HG02571 (cell line): ENCODE measurements around the gene GALNT11.

Experiments used
- ATAC-seq: cut with Tn5 transposase; IDR thresholded peaks from one replicate; pipeline ENCODE4 v1.9.1; 2021; ENCODE audit warnings: mild to moderate bottlenecking, moderate library complexity; ENCODE audit not compliant: unreplicated experiment

Gene GALNT11

GRCh38 chr7:152115021-152115718 lies 89.7 kb downstream of the GALNT11 start:
- no peak for ATAC-seq

- no peak for ATAC-seq
These were observed 91.9 kb downstream of the GALNT11 start for GRCh38 chr7:152117356-152117755.

GRCh38 chr7:152120210-152120609 lies 94.7 kb downstream of the GALNT11 start:
- no peak for ATAC-seq

GRCh38 chr7:152120776-152121175 lies 95.3 kb downstream of the GALNT11 start:
- no peak for ATAC-seq

- ATAC-seq: no peak
These were observed 96.0 kb downstream of the GALNT11 start for GRCh38 chr7:152121432-152121831.

- ATAC-seq: no peak
These were observed 97.1 kb downstream of the GALNT11 start for GRCh38 chr7:152122540-152122939.

GRCh38 chr7:152126741-152127140 lies 101.3 kb downstream of the GALNT11 start:
- no peak for ATAC-seq

GRCh38 chr7:152127229-152127628 lies 101.8 kb downstream of the GALNT11 start:
- ATAC-seq: no peak

GRCh38 chr7:152128252-152128651 lies 102.8 kb downstream of the GALNT11 start:
- no peak for ATAC-seq

- no peak for ATAC-seq
These were observed 103.4 kb downstream of the GALNT11 start for GRCh38 chr7:152128741-152129461.

- no peak for ATAC-seq
These were observed 104.2 kb downstream of the GALNT11 start for GRCh38 chr7:152129682-152130081.

- ATAC-seq: no peak
These were observed 105.5 kb downstream of the GALNT11 start for GRCh38 chr7:152130658-152131590.

GRCh38 chr7:152131981-152132494 lies 106.6 kb downstream of the GALNT11 start:
- ATAC-seq: no peak

- no peak for ATAC-seq
These were observed 107.3 kb downstream of the GALNT11 start for GRCh38 chr7:152132812-152133211.

- no peak for ATAC-seq
These were observed 108.3 kb downstream of the GALNT11 start for GRCh38 chr7:152133804-152134203.

GRCh38 chr7:152136686-152137085 lies 111.2 kb downstream of the GALNT11 start:
- ATAC-seq: no peak

GRCh38 chr7:152137476-152138025 lies 112.1 kb downstream of the GALNT11 start:
- ATAC-seq: no peak

GRCh38 chr7:152140067-152140466 lies 114.6 kb downstream of the GALNT11 start:
- no peak for ATAC-seq

- no peak for ATAC-seq
These were observed 115.1 kb downstream of the GALNT11 start for GRCh38 chr7:152140560-152140959.

- no peak for ATAC-seq
These were observed 117.6 kb downstream of the GALNT11 start for GRCh38 chr7:152142976-152143595.
